OCI-LY7 (cell line): Measurements from ENCODE around the gene CCDC146. TPM values are rescaled to one million over a fixed set of nuclear protein-coding genes. Genes with fewer than 3 reads are reported as not detected.

Experiments used
- BruUV-seq: library from RNA; stranded (reverse); fragments of 400-500 nt; replicated peaks from 2 replicates; lab custom pipeline; 2021; lab: Mats Ljungman, UMichigan
- CTCF ChIA-PET: fragments of 300-600 bp; sonication (Branson Sonifier 250); formaldehyde crosslinking; loops from one replicate; lab custom pipeline; 2022; ENCODE audit warnings: antibody characterized with exemption; ENCODE audit not compliant: unreplicated experiment; lab: Charles Lee
- POLR2A ChIA-PET: fragments of 300-600 bp; sonication (Branson Sonifier 250); formaldehyde crosslinking; loops from one replicate; lab custom pipeline; 2022; ENCODE audit warnings: antibody characterized with exemption; lab: Charles Lee
- DNase-seq: peaks from one replicate; pipeline ENCODE4 v3.0.0-alpha.2; 2015; ENCODE audit warnings: low spot score
- H2AFZ ChIP-seq: fragments of 200-600 bp; sonication (generic), shearing (Covaris generic); 2 replicates; pipeline ENCODE4 v1.6.1; 2014; ENCODE audit warnings: mild to moderate bottlenecking, antibody characterized with exemption, low read length, moderate library complexity
- H3K27ac ChIP-seq: fragments of 200-600 bp; sonication (generic); 2 replicates; pipeline ENCODE4 v1.5.1; 2014; ENCODE audit warnings: mixed run types, low read depth, mild to moderate bottlenecking, moderate library complexity, low read length, inconsistent platforms; ENCODE audit not compliant: poor library complexity, severe bottlenecking
- H3K36me3 ChIP-seq: fragments of 200-600 bp; sonication (generic); 2 replicates; pipeline ENCODE4 v1.6.1; 2014; ENCODE audit warnings: mild to moderate bottlenecking, antibody characterized with exemption, low read length, moderate library complexity, mixed read lengths; ENCODE audit not compliant: insufficient read depth
- H3K4me1 ChIP-seq: fragments of 200-600 bp; sonication (generic); 2 replicates; pipeline ENCODE4 v1.5.1; 2014; ENCODE audit warnings: mild to moderate bottlenecking, low read length; ENCODE audit not compliant: insufficient read depth, poor library complexity, severe bottlenecking
- H3K4me2 ChIP-seq: fragments of 200-600 bp; sonication (generic); 2 replicates; pipeline ENCODE4 v1.6.1; 2014; ENCODE audit warnings: mild to moderate bottlenecking, low read length
- H3K4me3 ChIP-seq: fragments of 200-600 bp; sonication (generic); 2 replicates; pipeline ENCODE4 v1.5.1; 2014; ENCODE audit warnings: mild to moderate bottlenecking, low read depth, low read length; ENCODE audit not compliant: poor library complexity, severe bottlenecking
- H3K79me2 ChIP-seq: fragments of 200-600 bp; sonication (generic); 2 replicates; pipeline ENCODE4 v1.6.1; 2016; ENCODE audit warnings: low read depth, mild to moderate bottlenecking, low read length, moderate library complexity, mixed read lengths; ENCODE audit not compliant: insufficient read depth
- H3K9me2 ChIP-seq: fragments of 200-600 bp; sonication (generic); 2 replicates; pipeline ENCODE4 v1.6.1; 2016; ENCODE audit warnings: mild to moderate bottlenecking, low read length, mixed read lengths; ENCODE audit not compliant: insufficient read depth
- H3K9me3 ChIP-seq: fragments of 200-600 bp; sonication (generic); 2 replicates; pipeline ENCODE4 v1.6.1; 2014; ENCODE audit warnings: mild to moderate bottlenecking, mixed run types, low read length, mixed read lengths
- H4K20me1 ChIP-seq: fragments of 200-600 bp; sonication (generic); 2 replicates; pipeline ENCODE4 v1.6.1; 2014; ENCODE audit warnings: mild to moderate bottlenecking, antibody characterized with exemption, low read length, moderate library complexity, mixed read lengths; ENCODE audit not compliant: insufficient read depth
- EZH2phosphoT487 ChIP-seq: fragments of 200-600 bp; sonication (generic); IDR thresholded peaks from 2 replicates; pipeline ENCODE4 v1.6.1; 2018; ENCODE audit warnings: low read depth, borderline replicate concordance, mild to moderate bottlenecking, mixed run types, antibody characterized with exemption, low read length, moderate library complexity, mixed read lengths
- intact Hi-C: fragments of 100-400 bp; cut with micrococcal nuclease; formaldehyde crosslinking; loops from one replicate; pipeline ENCODE4 v1.10.0; 2022; ENCODE audit not compliant: unreplicated experiment
- total RNA-seq, 2 experiments: library from RNA; depleted of rRNA in 1 of 2; stranded (reverse); fragments of >200 nt in 1 of 2; shearing (Covaris generic) in 1 of 2; gene quantifications; 2 replicates each; pipeline ENCODE4 v1.2.3, GENCODE V29; 2014 to 2022
- TF ChIP-seq, protein P1 (sequence below): fragments of 200-600 bp; sonication (generic); conservative IDR thresholded peaks from 2 replicates; pipeline ENCODE4 v1.5.1; 2014; ENCODE audit warnings: mild to moderate bottlenecking, antibody characterized with exemption, low read length, moderate library complexity, mixed read lengths

CCDC146 gene
- total RNA-seq, 2 experiments from 2014 or later, result 3.0 to 3.2 TPM

DNA sequence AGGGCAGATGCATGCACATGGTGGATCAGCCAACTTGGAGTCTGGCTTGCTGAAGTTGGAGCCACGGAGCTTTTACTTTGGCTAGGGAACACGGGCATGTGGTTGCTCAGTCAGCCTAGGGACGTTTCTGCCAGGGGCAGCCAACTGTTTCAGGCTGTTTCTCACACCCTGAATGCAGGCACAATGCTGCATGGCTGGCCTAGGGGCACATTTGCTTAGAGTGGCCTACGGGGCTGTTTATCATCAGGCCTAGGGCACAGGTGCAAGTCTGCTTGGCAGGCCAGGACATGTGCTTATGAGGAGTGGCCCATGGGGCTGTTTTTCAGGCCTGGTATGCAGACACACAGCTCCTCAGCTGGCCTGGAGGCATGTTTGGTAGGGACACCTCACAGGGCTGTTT is 186.4 kb downstream of the CCDC146 start:
- BruUV-seq, result no TSS peak
- Histone ChIP-seq H3K36me3 (no peaks in the 10 kb centered on the region), H3K4me2 (no peak overlapping the region), H3K4me3 (no peak overlapping the region), H3K9me3 (no peaks in the 10 kb centered on the region), H3K27ac (no peak overlapping the region), H3K9me2 (no peaks in the 10 kb centered on the region), H3K4me1 (no peaks in the 10 kb centered on the region), H3K79me2 (no peaks in the 10 kb centered on the region), H4K20me1 (no peaks in the 10 kb centered on the region), H2AFZ (no peak overlapping the region)
- no peak for DNase-seq
- intact Hi-C loops, result no loop called here
- CTCF ChIA-PET, result no interaction called here
- no peak for TF ChIP-seq EZH2phosphoT487
- TF ChIP-seq, protein P1, sequence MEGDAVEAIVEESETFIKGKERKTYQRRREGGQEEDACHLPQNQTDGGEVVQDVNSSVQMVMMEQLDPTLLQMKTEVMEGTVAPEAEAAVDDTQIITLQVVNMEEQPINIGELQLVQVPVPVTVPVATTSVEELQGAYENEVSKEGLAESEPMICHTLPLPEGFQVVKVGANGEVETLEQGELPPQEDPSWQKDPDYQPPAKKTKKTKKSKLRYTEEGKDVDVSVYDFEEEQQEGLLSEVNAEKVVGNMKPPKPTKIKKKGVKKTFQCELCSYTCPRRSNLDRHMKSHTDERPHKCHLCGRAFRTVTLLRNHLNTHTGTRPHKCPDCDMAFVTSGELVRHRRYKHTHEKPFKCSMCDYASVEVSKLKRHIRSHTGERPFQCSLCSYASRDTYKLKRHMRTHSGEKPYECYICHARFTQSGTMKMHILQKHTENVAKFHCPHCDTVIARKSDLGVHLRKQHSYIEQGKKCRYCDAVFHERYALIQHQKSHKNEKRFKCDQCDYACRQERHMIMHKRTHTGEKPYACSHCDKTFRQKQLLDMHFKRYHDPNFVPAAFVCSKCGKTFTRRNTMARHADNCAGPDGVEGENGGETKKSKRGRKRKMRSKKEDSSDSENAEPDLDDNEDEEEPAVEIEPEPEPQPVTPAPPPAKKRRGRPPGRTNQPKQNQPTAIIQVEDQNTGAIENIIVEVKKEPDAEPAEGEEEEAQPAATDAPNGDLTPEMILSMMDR, result no peak
- POLR2A ChIA-PET, result no interaction called here

DNA sequence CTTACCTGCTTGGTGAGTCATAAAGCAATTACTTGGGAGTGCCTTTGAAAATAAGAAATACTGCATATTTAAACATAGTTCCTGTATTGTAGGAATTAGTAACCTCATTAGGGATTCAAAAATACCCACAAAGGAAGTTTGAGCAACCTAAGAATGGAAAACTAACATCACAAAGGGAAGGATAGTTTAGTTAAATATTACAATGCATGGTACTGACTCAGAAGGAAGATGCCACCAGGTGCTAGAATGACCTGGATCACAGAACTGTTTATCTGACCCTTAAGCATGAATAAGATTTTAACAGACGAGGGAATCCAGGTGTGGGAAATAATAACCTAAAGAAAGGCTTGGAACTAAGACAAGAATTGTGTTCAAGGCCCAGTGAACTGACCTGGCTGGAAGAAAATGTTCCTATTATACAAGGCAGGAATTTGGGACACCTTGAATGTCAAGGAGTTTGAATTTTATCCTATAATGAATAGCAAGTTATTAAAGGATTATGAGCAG is 187.4 kb downstream of the CCDC146 start:
- Histone ChIP-seq H4K20me1 (no peaks in the 10 kb centered on the region), H3K4me2 (no peak overlapping the region), H3K4me1 (no peaks in the 10 kb centered on the region), H2AFZ (no peak overlapping the region), H3K4me3 (no peak overlapping the region), H3K9me3 (no peaks in the 10 kb centered on the region), H3K79me2 (no peaks in the 10 kb centered on the region), H3K36me3 (no peaks in the 10 kb centered on the region), H3K27ac (no peak overlapping the region), H3K9me2 (no peaks in the 10 kb centered on the region)
- no TSS peak for BruUV-seq
- TF ChIP-seq EZH2phosphoT487, result no peak
- TF ChIP-seq, protein P1, result no peak
- ChIA-PET POLR2A (no interaction called here), CTCF (no interaction called here)
- no peak for DNase-seq
- intact Hi-C loops, result no loop called here

DNA sequence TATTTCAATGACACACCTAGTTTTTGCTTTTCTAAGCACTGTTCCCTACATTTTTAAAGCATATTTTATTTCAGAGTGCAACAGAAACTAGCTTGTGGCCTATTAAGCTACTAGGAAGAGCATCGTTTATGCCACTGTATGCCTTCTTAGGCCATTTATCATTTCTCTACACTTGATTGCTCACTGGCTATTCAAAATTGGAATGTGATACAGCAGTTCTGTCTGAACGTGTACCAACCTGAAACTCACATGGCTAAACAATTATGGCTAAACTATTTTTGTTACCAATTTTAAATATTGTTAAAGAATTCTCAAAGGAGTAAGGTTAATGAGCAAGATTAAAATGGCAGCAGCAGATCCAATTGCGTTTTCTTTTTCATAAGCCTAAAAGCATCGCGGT is 188.6 kb downstream of the CCDC146 start:
- H3K79me2 ChIP-seq, result no peaks in the 10 kb centered on the region
- H3K4me1 ChIP-seq, result no peaks in the 10 kb centered on the region
- ChIA-PET POLR2A (no interaction called here), CTCF (no interaction called here)
- H3K9me3 ChIP-seq, result no peaks in the 10 kb centered on the region
- no peaks in the 10 kb centered on the region for H3K36me3 ChIP-seq
- no peak overlapping the region for H3K27ac ChIP-seq
- TF ChIP-seq, protein P1, result no peak
- no peak for TF ChIP-seq EZH2phosphoT487
- no peaks in the 10 kb centered on the region for H4K20me1 ChIP-seq
- no peak overlapping the region for H2AFZ ChIP-seq
- intact Hi-C loops, result no loop called here
- H3K4me3 ChIP-seq, result no peak overlapping the region
- DNase-seq, result no peak
- no TSS peak for BruUV-seq
- H3K4me2 ChIP-seq, result no peak overlapping the region
- H3K9me2 ChIP-seq, result no peaks in the 10 kb centered on the region
